ENCODE measurements around the gene RBBP8NL.

- TF ChIP-seq ZNF565 (CRISPR knock-in tag; conservative IDR thresholded peaks at IDR 0.05; ENCODE audit: low read depth) (no peak), ZC3H10 (CRISPR knock-in tag; IDR thresholded peaks at IDR 0.05) (no peak), TCF4 (CRISPR knock-in tag; IDR thresholded peaks at IDR 0.05; ENCODE audit: borderline replicate concordance) (no peak), OSR1 (CRISPR knock-in tag; IDR thresholded peaks at IDR 0.05) (no peak), ARNTL (CRISPR knock-in tag; IDR thresholded peaks at IDR 0.05; ENCODE audit: borderline replicate concordance, low read depth) (no peak), ZFP30 (CRISPR knock-in tag; IDR thresholded peaks at IDR 0.05) (no peak), ZNF8 (CRISPR knock-in tag; IDR thresholded peaks at IDR 0.05) (no peak), TSHZ2 (CRISPR knock-in tag; IDR thresholded peaks at IDR 0.05) (no peak), CSRNP3 (CRISPR knock-in tag; IDR thresholded peaks at IDR 0.05) (no peak), PPARA (CRISPR knock-in tag; IDR thresholded peaks at IDR 0.05; ENCODE audit: borderline replicate concordance) (no peak)
Measured at GRCh38 chr20:62473717-62474603, 46.6 kb upstream of the RBBP8NL start.

Data from SK-N-SH treated with all-trans-retinoic acid at 6 μM for 48 hours (cell line).